ENCODE measurements around the gene SPAG9.

The SPAG9 gene

DNA sequence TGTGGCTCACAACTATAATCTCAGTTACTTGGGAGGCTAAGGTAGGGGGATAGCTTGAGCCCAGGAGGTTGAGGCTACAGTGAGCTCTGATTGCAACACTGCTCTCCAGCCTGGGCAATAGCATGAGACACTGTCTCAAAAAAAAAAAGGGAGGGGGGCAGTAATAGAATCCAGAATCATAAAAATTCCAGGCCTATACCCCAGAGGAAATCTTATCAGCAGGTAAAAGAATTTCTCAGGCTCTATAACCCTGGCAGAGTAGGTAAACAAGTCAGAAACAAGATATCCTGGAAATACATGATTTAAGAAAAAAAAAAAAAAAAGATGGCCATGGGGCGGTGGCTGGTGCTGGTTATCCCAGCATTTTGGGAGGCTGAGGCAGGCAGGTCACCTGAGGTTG lies 12.9 kb downstream of the SPAG9 start:
- H3K4me1 ChIP-seq (ENCODE audit: insufficient read depth, low read length) = no peaks in the 10 kb centered on the region
- H3K4me3 ChIP-seq (ENCODE audit: low read depth in 1 of 2, low read length in 2 of 2) = no peak overlapping the region
- no peaks in the 10 kb centered on the region; the same call in 1 of the 2 replicates for H3K36me3 ChIP-seq (ENCODE audit: insufficient read depth, low read length)
- no peak overlapping the region for H2AFZ ChIP-seq (ENCODE audit: low read depth, low read length)
- DNase-seq (no peak), ATAC-seq (ENCODE audit: insufficient read depth, low read depth) (no peak)
- H3K79me2 ChIP-seq (ENCODE audit: insufficient read depth, low read length) = peaks cover 90% of the 10 kb centered on the region
- H3K9me3 ChIP-seq (ENCODE audit: insufficient read depth, low read length, severe bottlenecking) = no peaks in the 10 kb centered on the region
- TF ChIP-seq EZH2 (IDR thresholded peaks at IDR 0.05; ENCODE audit: borderline replicate concordance, low read depth, low read length, severe bottlenecking) (no peak), CTCF (IDR thresholded peaks at IDR 0.05; ENCODE audit: borderline replicate concordance, extremely low read depth, low read length, poor library complexity, severe bottlenecking) (no peak)
- H4K20me1 ChIP-seq (ENCODE audit: insufficient read depth, low read length) = peaks cover 22% of the 10 kb centered on the region
- H3K9ac ChIP-seq (ENCODE audit: low read depth, low read length) = no peak overlapping the region
- no peak overlapping the region for H3K4me2 ChIP-seq (ENCODE audit: insufficient read depth, low read length)
- H3K27ac ChIP-seq (ENCODE audit: low read length) = no peak overlapping the region
- no peaks in the 10 kb centered on the region for H3K27me3 ChIP-seq (ENCODE audit: insufficient read depth, low read length, poor library complexity)

DNA sequence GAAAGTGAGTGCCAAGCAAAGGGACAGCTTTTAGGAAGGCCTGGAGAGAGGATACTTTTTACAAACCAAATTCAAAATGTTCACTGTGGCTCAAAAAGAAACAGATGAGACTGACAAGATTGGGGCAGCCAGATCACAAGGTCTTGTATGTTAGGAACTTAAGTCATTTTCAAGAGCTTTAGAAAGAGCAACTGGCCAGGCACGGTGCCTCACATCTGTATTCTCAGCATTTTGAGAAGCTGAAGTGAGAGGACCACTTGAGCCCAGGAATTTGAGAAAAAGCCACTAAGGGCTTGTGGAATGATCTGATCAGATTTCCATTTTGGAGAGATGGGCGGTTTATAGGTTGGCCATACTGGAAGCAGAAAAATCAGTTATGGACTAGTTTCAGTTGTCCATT lies 17.2 kb downstream of the SPAG9 start:
- Histone ChIP-seq H4K20me1 (ENCODE audit: insufficient read depth, low read length) (peaks cover 35% of the 10 kb centered on the region), H2AFZ (ENCODE audit: low read depth, low read length) (no peak overlapping the region), H3K79me2 (ENCODE audit: insufficient read depth, low read length) (peaks cover 82% of the 10 kb centered on the region), H3K9me3 (ENCODE audit: insufficient read depth, low read length, severe bottlenecking) (no peaks in the 10 kb centered on the region), H3K4me2 (ENCODE audit: insufficient read depth, low read length) (no peak overlapping the region), H3K27ac (ENCODE audit: low read length) (no peak overlapping the region), H3K4me3 (ENCODE audit: low read depth in 1 of 2, low read length in 2 of 2) (no peak overlapping the region), H3K36me3 (ENCODE audit: insufficient read depth, low read length) (no peaks in the 10 kb centered on the region), H3K4me1 (ENCODE audit: insufficient read depth, low read length) (peaks cover 2% of the 10 kb centered on the region; the same call in 1 of the 2 replicates), H3K27me3 (ENCODE audit: insufficient read depth, low read length, poor library complexity) (no peaks in the 10 kb centered on the region), H3K9ac (ENCODE audit: low read depth, low read length) (no peak overlapping the region)
- TF ChIP-seq EZH2 (IDR thresholded peaks at IDR 0.05; ENCODE audit: borderline replicate concordance, low read depth, low read length, severe bottlenecking) = no peak
- TF ChIP-seq CTCF (IDR thresholded peaks at IDR 0.05; ENCODE audit: borderline replicate concordance, extremely low read depth, low read length, poor library complexity, severe bottlenecking) = no peak
- DNase-seq = no peak
- no peak for ATAC-seq (ENCODE audit: insufficient read depth, low read depth)

DNA sequence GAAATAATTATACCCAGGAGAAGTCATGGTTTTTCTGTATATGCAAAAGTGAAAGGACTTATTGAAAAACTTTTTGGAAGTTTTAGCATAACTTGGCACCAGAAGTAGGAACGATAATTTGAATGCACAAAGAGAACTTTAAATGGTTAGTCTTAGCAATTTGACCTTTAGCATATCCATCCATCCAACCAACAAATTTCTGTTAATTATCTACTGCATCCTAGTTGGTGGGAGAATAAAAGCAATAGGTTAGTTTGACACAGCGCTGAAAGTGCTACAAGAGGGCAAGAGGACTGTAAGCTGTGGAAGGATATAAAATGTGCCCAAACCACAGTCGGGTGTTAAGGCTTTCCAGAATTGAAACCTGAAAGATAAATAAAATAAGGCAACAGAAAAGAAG lies 17.6 kb downstream of the SPAG9 start:
- H3K4me3 ChIP-seq (ENCODE audit: low read depth in 1 of 2, low read length in 2 of 2) = no peak overlapping the region
- no peak for ATAC-seq (ENCODE audit: insufficient read depth, low read depth)
- peaks cover 37% of the 10 kb centered on the region for H4K20me1 ChIP-seq (ENCODE audit: insufficient read depth, low read length)

More for the DNA sequence above, 17.6 kb downstream of the SPAG9 start:
- Histone ChIP-seq H3K27ac (ENCODE audit: low read length) (no peak overlapping the region), H2AFZ (ENCODE audit: low read depth, low read length) (no peak overlapping the region), H3K9ac (ENCODE audit: low read depth, low read length) (no peak overlapping the region), H3K4me1 (ENCODE audit: insufficient read depth, low read length) (peaks cover 3% of the 10 kb centered on the region; the same call in 1 of the 2 replicates), H3K79me2 (ENCODE audit: insufficient read depth, low read length) (peaks cover 81% of the 10 kb centered on the region), H3K9me3 (ENCODE audit: insufficient read depth, low read length, severe bottlenecking) (no peaks in the 10 kb centered on the region), H3K4me2 (ENCODE audit: insufficient read depth, low read length) (no peak overlapping the region), H3K36me3 (ENCODE audit: insufficient read depth, low read length) (no peaks in the 10 kb centered on the region), H3K27me3 (ENCODE audit: insufficient read depth, low read length, poor library complexity) (no peaks in the 10 kb centered on the region)
- TF ChIP-seq CTCF (IDR thresholded peaks at IDR 0.05; ENCODE audit: borderline replicate concordance, extremely low read depth, low read length, poor library complexity, severe bottlenecking) = no peak
- TF ChIP-seq EZH2 (IDR thresholded peaks at IDR 0.05; ENCODE audit: borderline replicate concordance, low read depth, low read length, severe bottlenecking) = no peak
- no peak for DNase-seq

All from DND-41 (cell line).